NCI-H524 (cell line): ENCODE results near the gene RASSF9.

Experiments used
- DNase-seq, 2 experiments: peaks; one replicate each; lab custom pipeline; 2025; lab: John Stamatoyannopoulos, UW

RASSF9 gene

DNA sequence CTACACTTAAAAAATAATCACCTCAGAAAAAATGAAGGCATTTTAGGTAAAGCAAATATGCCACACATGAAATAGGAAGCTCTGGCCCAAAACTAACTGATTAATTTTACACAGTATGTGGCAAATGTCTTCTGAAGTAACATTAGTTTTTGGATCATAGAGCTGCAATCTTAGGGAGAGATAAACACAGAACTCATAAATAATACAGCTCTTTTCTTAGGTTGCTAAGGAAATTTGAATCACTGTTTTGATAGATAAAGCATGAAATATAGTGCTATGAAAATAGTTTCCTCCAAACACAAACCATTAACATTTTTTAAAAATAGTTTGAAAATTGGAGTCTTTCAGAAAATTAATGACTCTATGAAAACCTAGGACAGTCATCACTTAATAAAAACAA lies 15.0 kb downstream of the RASSF9 start:
- DNase-seq, result no peak

- no peak for DNase-seq
Measured at GRCh38 chr12:85820101-85820500, 16.1 kb downstream of the RASSF9 start.

GRCh38 chr12:85814741-85815140 lies 21.5 kb downstream of the RASSF9 start:
- DNase-seq, result no peak

GRCh38 chr12:85814071-85814470 lies 22.1 kb downstream of the RASSF9 start:
- no peak for DNase-seq

DNA sequence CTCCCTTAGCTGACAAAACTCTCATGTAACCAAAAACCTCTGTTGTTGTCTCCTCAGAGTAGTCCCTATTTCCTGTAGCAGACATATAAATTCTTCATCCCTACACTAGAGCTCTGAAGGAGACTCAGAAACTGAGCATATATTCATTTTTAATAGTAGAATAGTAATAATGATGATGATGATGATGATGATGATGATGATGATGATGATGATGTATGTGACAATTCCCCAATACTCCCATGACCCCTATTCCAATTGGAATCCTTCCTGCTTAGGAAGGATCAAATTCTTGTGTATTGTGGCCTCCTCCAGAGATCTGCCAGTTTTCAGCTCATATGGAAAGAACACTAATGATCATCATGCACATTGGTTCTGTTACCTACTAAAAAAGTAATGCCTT lies 26.7 kb downstream of the RASSF9 start:
- DNase-seq, result no peak

- no peak for DNase-seq
Measured at GRCh38 chr12:85807730-85808129, 28.5 kb downstream of the RASSF9 start.

- DNase-seq, result no peak
Measured at GRCh38 chr12:85805654-85806053, 30.6 kb downstream of the RASSF9 start.

DNA sequence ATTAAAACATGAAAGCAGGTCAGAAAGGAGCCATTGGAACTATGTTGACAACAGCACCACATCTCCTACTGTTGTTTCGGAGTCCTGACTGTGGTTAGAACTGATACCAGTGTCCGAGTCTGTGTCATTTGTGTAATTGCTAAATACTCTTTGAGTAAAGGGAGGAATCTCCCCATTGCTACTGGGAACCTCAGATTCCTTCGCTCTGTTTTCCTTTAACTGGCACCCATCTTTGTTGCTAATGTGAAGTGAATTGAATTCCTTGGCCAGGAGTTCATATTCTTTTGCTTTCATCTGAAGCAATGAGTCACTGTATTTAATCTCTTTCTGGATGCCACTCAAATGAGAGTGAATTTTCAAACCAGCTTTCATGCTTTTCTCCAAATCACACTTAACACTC lies 31.5 kb downstream of the RASSF9 start:
- DNase-seq, result no peak

GRCh38 chr12:85803923-85804322 lies 32.3 kb downstream of the RASSF9 start:
- no peak for DNase-seq

GRCh38 chr12:85803231-85803630 lies 33.0 kb downstream of the RASSF9 start:
- DNase-seq, result no peak

DNA sequence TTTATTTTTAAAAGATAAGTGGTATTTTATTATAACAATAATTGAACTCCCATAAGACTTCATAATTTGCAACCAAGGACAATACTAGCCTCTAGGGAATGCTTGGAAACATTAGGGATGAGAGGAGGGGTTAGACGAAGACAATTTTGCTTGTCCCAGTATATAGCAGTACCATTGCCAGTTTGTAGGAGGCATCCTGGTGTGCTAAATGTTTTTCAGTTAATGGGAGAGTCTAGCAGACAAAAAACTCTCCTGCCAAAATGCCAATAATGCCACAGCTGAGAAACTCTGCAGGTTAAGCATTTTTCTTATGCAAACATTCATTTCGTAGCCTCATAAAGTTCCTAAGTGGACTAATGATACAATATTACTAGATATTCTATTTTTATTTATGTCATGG lies 38.1 kb downstream of the RASSF9 start:
- DNase-seq, result no peak

GRCh38 chr12:85796001-85796400 lies 40.2 kb downstream of the RASSF9 start:
- DNase-seq, result no peak

- DNase-seq, result no peak
Measured at GRCh38 chr12:85794531-85794930, 41.7 kb downstream of the RASSF9 start.

DNA sequence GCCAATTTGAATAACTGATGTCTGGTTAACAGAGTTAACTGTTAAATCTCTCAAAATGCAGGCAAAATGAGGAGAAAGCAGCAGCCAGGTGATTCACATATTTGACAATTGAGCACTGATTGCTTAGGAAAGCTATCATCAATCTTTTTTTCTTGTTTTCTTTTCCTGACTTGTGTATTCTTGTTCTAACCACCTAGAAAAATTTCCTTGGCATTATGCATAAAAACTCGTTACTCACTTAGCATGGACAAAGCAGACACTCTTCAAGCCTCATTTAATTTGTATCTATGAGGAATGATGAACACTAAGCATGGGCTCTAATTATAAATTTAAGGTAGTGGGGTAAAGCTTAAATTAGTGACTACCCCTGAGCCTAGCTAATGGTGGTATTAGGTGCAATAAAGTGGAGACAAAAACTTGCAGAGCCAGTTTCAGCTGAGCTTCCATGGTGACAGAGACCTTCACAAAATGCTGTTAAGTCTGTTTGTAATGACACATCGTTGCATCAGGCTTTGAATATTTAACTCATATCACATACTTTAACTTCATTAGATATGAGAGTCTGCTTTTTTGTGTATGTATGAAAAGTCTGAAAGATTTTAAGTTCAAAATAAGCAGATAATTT lies 52.0 kb downstream of the RASSF9 start:
- DNase-seq, result no peak

DNA sequence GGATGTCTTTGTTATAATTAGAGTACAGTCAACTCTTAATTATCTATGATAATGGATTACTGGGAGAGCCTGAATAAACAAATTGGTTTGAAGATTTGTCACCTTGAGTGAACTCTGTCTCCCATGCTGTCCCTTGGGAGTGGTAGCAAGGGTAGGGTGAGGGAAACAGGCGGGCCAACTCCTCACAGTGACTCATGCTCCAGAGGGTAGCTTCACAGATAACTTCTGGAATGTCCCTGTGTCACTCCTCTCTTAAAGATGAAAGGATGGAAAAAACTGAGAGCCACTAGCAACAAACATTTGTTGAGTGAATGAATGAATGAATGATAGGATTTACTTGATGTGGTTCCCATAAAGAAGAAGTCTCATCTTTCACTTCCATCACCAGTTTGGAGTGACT lies 53.5 kb downstream of the RASSF9 start:
- DNase-seq, result no peak

- peak in 1 of 2 experiments; percentile 23 for DNase-seq
Measured at GRCh38 chr12:85781766-85782165, 54.4 kb downstream of the RASSF9 start.

DNA sequence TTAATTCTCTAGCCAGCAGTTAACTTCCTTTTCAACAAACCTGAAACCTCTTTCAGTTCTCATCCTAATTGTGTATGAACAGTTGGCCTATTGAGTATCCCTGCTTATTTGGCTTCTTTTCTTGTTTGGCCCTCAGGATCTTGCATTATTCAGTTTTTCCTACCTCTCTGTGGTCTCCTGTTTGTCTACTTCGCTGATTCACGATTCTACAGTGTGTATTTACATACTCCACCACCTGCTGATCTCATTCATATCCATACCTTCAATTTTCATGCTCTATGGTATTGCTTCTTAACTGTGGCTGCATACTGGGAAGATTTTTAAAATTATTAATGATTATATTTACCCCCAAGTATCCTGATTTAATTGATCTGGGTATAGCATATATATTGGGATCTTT lies 56.4 kb downstream of the RASSF9 start:
- DNase-seq, result no peak

DNA sequence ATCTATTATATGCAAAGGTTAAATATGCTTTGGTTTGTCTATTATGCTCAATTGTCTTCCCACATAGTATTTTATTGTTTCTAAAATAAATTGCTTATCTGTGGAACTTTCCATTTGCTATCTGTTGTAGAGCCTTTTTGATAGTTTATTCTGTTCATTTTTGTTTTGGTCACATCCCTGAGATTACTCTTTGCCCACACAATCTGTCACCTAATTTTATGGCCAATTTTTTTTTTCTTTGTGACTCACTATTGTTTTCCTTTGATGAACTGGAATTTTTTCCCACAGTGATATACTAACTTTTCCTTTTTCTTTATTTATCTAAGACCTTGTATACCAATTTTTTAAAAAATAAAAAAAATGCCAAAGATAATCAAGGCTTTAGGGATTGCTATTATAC lies 61.1 kb downstream of the RASSF9 start:
- DNase-seq, result no peak

DNA sequence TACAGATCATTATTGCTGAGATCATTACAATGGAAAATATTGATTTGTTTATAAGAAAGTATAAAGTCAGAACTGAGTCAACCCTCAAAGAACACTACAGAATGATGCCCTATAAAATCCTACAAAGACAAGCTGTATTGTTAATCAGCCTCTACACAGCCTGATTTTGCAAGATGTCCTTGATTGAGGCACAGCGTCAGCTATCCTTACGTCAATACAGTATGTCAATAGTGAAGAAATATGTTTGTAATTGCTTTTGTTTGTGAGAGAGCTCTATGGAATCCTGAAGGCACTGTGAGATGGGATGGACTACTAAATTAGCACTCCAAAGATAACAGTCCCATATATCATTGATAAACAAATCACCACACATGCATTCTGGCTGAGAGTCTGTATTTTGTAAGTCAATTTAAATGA lies 70.7 kb downstream of the RASSF9 start:
- DNase-seq, result no peak

DNA sequence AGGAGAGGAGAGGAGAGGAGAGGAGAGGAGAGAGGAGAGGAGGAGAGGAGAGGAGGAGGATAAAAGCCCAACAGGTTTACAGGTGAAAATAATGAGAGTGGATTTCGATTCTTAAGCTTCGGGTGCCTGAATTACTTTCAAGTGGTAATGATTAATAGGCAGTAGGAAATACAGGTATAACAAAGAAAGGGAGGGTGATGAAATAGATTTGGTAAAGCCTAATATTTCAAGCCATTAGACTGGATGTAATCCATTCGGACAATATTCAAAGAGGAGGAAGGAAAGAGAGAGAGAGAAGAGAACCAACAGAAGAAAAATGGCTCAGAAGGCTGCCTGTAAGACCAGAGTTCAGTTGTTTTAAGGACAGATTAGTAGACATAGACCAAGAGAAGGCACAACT lies 76.6 kb downstream of the RASSF9 start:
- no peak for DNase-seq

GRCh38 chr12:85759091-85759490 lies 77.1 kb downstream of the RASSF9 start:
- DNase-seq, result no peak

GRCh38 chr12:85755760-85756159 lies 80.4 kb downstream of the RASSF9 start:
- DNase-seq, result no peak
